ENCODE results near the gene EXOC3L1. TPM values are rescaled to one million over a fixed set of nuclear protein-coding genes. Genes with fewer than 3 reads are reported as not detected.

The EXOC3L1 gene
- polyA plus RNA-seq, 1 experiment: not detected

GRCh38 chr16:67150833-67151396 lies 39.0 kb downstream of the EXOC3L1 start, which contains the start of gene B3GNT9:
Gene B3GNT9 (minus strand): TSS chr16:67150998. CDS start chr16:67150485, 513 bp downstream.
- TF ChIP-seq CTCF (IDR thresholded peaks at IDR 0.05; ENCODE audit: insufficient read depth, low read depth, low read length): no peak
- ChIA-PET CTCF (interaction anchor here (0.5 to 2.7 kb wide), 13 partner anchors 9 to 805 kb away, joined by 3 to 16 read pairs (median 4); partner anchors contain the start of genes CES3, FBXL8, NOL3 and TRADD), POLR2A (no interaction called here)
- no peak for DNase-seq (ENCODE audit: low read depth)
- H3K4me3 ChIP-seq (ENCODE audit: low read depth, low read length): peak within 1 kb of the TSS; percentile 83
- H3K36me3 ChIP-seq (ENCODE audit: control insufficient read depth, insufficient read depth, low read length): peaks cover 16% of the 10 kb centered on the region
- no peaks in the 10 kb centered on the region for H3K27me3 ChIP-seq (ENCODE audit: control insufficient read depth, insufficient read depth, low read length)

GRCh38 chr16:67150047-67150832 lies 39.7 kb downstream of the EXOC3L1 start:
- POLR2A ChIA-PET: no interaction called here
- CTCF ChIA-PET: interaction anchor here (0.5 to 2.7 kb wide), 13 partner anchors 11 to 806 kb away, joined by 3 to 16 read pairs (median 4); partner anchors contain the start of gene CES3
- Histone ChIP-seq H3K4me3 (ENCODE audit: low read depth, low read length) (peak overlapping the region; percentile 83), H3K36me3 (ENCODE audit: control insufficient read depth, insufficient read depth, low read length) (peaks cover 17% of the 10 kb centered on the region), H3K27me3 (ENCODE audit: control insufficient read depth, insufficient read depth, low read length) (no peaks in the 10 kb centered on the region)
- TF ChIP-seq CTCF (IDR thresholded peaks at IDR 0.05; ENCODE audit: insufficient read depth, low read depth, low read length): 0 out of 2 replicates have a peak, but pooled peaks have one; percentile 17
- DNase-seq (ENCODE audit: low read depth): no peak

GRCh38 chr16:67149276-67150046 lies 40.5 kb downstream of the EXOC3L1 start:
- Histone ChIP-seq H3K4me3 (ENCODE audit: low read depth, low read length) (peak overlapping the region; percentile 83), H3K27me3 (ENCODE audit: control insufficient read depth, insufficient read depth, low read length) (no peaks in the 10 kb centered on the region), H3K36me3 (ENCODE audit: control insufficient read depth, insufficient read depth, low read length) (peaks cover 21% of the 10 kb centered on the region)
- ChIA-PET POLR2A (no interaction called here), CTCF (interaction anchor here (0.5 to 2.6 kb wide), 5 partner anchors 10 to 298 kb away, joined by 3 to 12 read pairs (median 4); no protein-coding TSS in a partner anchor)
- DNase-seq (ENCODE audit: low read depth): no peak
- TF ChIP-seq CTCF (IDR thresholded peaks at IDR 0.05; ENCODE audit: insufficient read depth, low read depth, low read length): no peak

GRCh38 chr16:67148656-67149275 lies 41.2 kb downstream of the EXOC3L1 start:
- CTCF ChIA-PET: interaction anchor here (0.5 to 2.6 kb wide), 5 partner anchors 9 to 298 kb away, joined by 3 to 12 read pairs (median 4); no protein-coding TSS in a partner anchor
- POLR2A ChIA-PET: no interaction called here
- no peaks in the 10 kb centered on the region for H3K27me3 ChIP-seq (ENCODE audit: control insufficient read depth, insufficient read depth, low read length)
- H3K4me3 ChIP-seq (ENCODE audit: low read depth, low read length): no peak overlapping the region
- no peak for DNase-seq (ENCODE audit: low read depth)
- H3K36me3 ChIP-seq (ENCODE audit: control insufficient read depth, insufficient read depth, low read length): peaks cover 21% of the 10 kb centered on the region
- no peak for TF ChIP-seq CTCF (IDR thresholded peaks at IDR 0.05; ENCODE audit: insufficient read depth, low read depth, low read length)
